Stromal cell of bone marrow (primary cell): Measurements from ENCODE around the gene TTLL9.

Experiments
- DNase-seq: peaks from one replicate; pipeline ENCODE4 v3.0.0-alpha.2; 2012; ENCODE audit warnings: low read depth

TTLL9 gene

GRCh38 chr20:31836853-31837608, 33.4 kb upstream of the TTLL9 start:
- DNase-seq = no peak

GRCh38 chr20:31837896-31838397, 32.5 kb upstream of the TTLL9 start:
- no peak for DNase-seq

GRCh38 chr20:31838646-31839292, 31.7 kb upstream of the TTLL9 start:
- DNase-seq = no peak

- no peak for DNase-seq
Measured at GRCh38 chr20:31839782-31840487, 30.5 kb upstream of the TTLL9 start.

- DNase-seq = no peak
Measured at GRCh38 chr20:31840906-31841816, 29.3 kb upstream of the TTLL9 start.

GRCh38 chr20:31841928-31842327, 28.5 kb upstream of the TTLL9 start:
- DNase-seq = no peak

- DNase-seq = no peak
Measured at GRCh38 chr20:31842471-31843157, 27.8 kb upstream of the TTLL9 start.

- DNase-seq = no peak
Measured at GRCh38 chr20:31843288-31843687, 27.1 kb upstream of the TTLL9 start.

GRCh38 chr20:31843881-31844280, 26.6 kb upstream of the TTLL9 start:
- DNase-seq = no peak

GRCh38 chr20:31844737-31845299, 25.6 kb upstream of the TTLL9 start:
- DNase-seq = no peak

- DNase-seq = no peak
Measured at GRCh38 chr20:31845300-31845863, 25.1 kb upstream of the TTLL9 start, which contains the start of gene FOXS1. TSS of gene FOXS1 (minus strand) at chr20:31845604. CDS start at chr20:31845542, 62 bp downstream.

GRCh38 chr20:31846793-31847138, 23.7 kb upstream of the TTLL9 start:
- DNase-seq = no peak

GRCh38 chr20:31848088-31848999, 22.1 kb upstream of the TTLL9 start:
- DNase-seq = no peak

- no peak for DNase-seq
Measured at GRCh38 chr20:31849306-31849930, 21.0 kb upstream of the TTLL9 start.

- no peak for DNase-seq
Measured at GRCh38 chr20:31851240-31851955, 19.0 kb upstream of the TTLL9 start.

- DNase-seq = no peak
Measured at GRCh38 chr20:31853481-31853880, 17.0 kb upstream of the TTLL9 start.

- DNase-seq = no peak
Measured at GRCh38 chr20:31856516-31856915, 13.9 kb upstream of the TTLL9 start.
